HG03457 (cell line): ENCODE measurements around the gene TTPAL.

Source experiments
- ATAC-seq: cut with Tn5 transposase; IDR thresholded peaks from one replicate; pipeline ENCODE4 v1.9.1; 2021; ENCODE audit warnings: moderate number of reproducible peaks; ENCODE audit not compliant: unreplicated experiment

TTPAL gene

GRCh38 chr20:44495802-44496481, 20.3 kb downstream of the TTPAL start:
- ATAC-seq = no peak

GRCh38 chr20:44496976-44497375, 21.3 kb downstream of the TTPAL start:
- ATAC-seq = no peak

- ATAC-seq = no peak
Observed at GRCh38 chr20:44497761-44498160, 22.1 kb downstream of the TTPAL start.

GRCh38 chr20:44500221-44500620, 24.5 kb downstream of the TTPAL start:
- ATAC-seq = no peak

GRCh38 chr20:44501448-44501847, 25.8 kb downstream of the TTPAL start:
- no peak for ATAC-seq

- ATAC-seq = no peak
Observed at GRCh38 chr20:44502968-44503367, 27.3 kb downstream of the TTPAL start.

- no peak for ATAC-seq
Observed at GRCh38 chr20:44504402-44505307, 29.0 kb downstream of the TTPAL start.

GRCh38 chr20:44509762-44510161, 34.1 kb downstream of the TTPAL start:
- ATAC-seq = no peak

GRCh38 chr20:44513871-44514270, 38.2 kb downstream of the TTPAL start:
- ATAC-seq = no peak

- ATAC-seq = no peak
Observed at GRCh38 chr20:44516491-44516890, 40.8 kb downstream of the TTPAL start.

GRCh38 chr20:44517454-44517853, 41.8 kb downstream of the TTPAL start:
- no peak for ATAC-seq

GRCh38 chr20:44518248-44518647, 42.6 kb downstream of the TTPAL start:
- ATAC-seq = no peak

- ATAC-seq = no peak
Observed at GRCh38 chr20:44520881-44521280, 45.2 kb downstream of the TTPAL start.

GRCh38 chr20:44521484-44522481, 46.1 kb downstream of the TTPAL start, which contains the start of gene SERINC3:
Gene SERINC3, minus strand, starts transcription at chr20:44522070. Its CDS starts 119 bp downstream, at chr20:44521951.
- peak; percentile 88 for ATAC-seq

GRCh38 chr20:44522841-44523240, 47.2 kb downstream of the TTPAL start:
- no peak for ATAC-seq

- no peak for ATAC-seq
Observed at GRCh38 chr20:44523746-44524145, 48.1 kb downstream of the TTPAL start.

- no peak for ATAC-seq
Observed at GRCh38 chr20:44526129-44526528, 50.5 kb downstream of the TTPAL start.

- ATAC-seq = no peak
Observed at GRCh38 chr20:44527716-44528199, 52.1 kb downstream of the TTPAL start.

- no peak for ATAC-seq
Observed at GRCh38 chr20:44528309-44528708, 52.6 kb downstream of the TTPAL start.

- ATAC-seq = no peak
Observed at GRCh38 chr20:44532259-44532980, 56.7 kb downstream of the TTPAL start.
